IMR-90 (cell line): Measurements from ENCODE around the gene DDA1. TPM values are rescaled to one million over a fixed set of nuclear protein-coding genes. Genes with fewer than 3 reads are reported as not detected.
A peak's percentile ranks its signal among the peaks of the same experiment; 100 is the strongest.

Experiments used
- ATAC-seq: fragments of 200-7000 bp; cut with Tn5 transposase; 2 replicates; pipeline ENCODE4 v1.9.1; 2020; ENCODE audit warnings: low read depth, mild to moderate bottlenecking, moderate library complexity
- BruUV-seq: library from RNA; stranded (reverse); fragments of 400-500 nt; replicated peaks from 2 replicates; lab custom pipeline; 2021; lab: Mats Ljungman, UMichigan
- CTCF ChIA-PET: fragments of 300-600 bp; formaldehyde crosslinking; extraction: SDS; loops from one replicate; lab custom pipeline; 2021; ENCODE audit warnings: antibody characterized with exemption; lab: Yijun Ruan, JAX
- POLR2A ChIA-PET: fragments of 300-600 bp; sonication (Branson Sonifier 250); formaldehyde crosslinking; loops from one replicate; lab custom pipeline; 2022; ENCODE audit warnings: antibody characterized with exemption; ENCODE audit not compliant: unreplicated experiment; lab: Charles Lee
- DNase-seq: peaks from one replicate; pipeline ENCODE4 v3.0.0; 2013
- H2AFZ ChIP-seq: replicated peaks from 2 replicates; pipeline ENCODE3; 2013; ENCODE audit warnings: low read length, mild to moderate bottlenecking; ENCODE audit not compliant: poor library complexity
- H2AK5ac ChIP-seq: 2 replicates; pipeline ENCODE4 v1.6.1; 2013; ENCODE audit warnings: low read depth, low read length, inconsistent platforms
- H2AK9ac ChIP-seq: replicated peaks from 2 replicates; pipeline ENCODE3; 2013; ENCODE audit warnings: mild to moderate bottlenecking, low read depth, low read length, moderate library complexity; ENCODE audit not compliant: poor library complexity
- H2BK120ac ChIP-seq: 2 replicates; pipeline ENCODE4 v1.6.1; 2013; ENCODE audit warnings: low read depth, low read length, inconsistent platforms
- H2BK15ac ChIP-seq: 3 replicates; pipeline ENCODE4 v1.6.1; 2013; ENCODE audit warnings: low read depth, low read length, inconsistent platforms
- H2BK20ac ChIP-seq: 2 replicates; pipeline ENCODE4 v1.6.1; 2013; ENCODE audit warnings: low read depth, mild to moderate bottlenecking, inconsistent platforms, low read length, moderate library complexity
- H2BK5ac ChIP-seq: 2 replicates; pipeline ENCODE4 v1.6.1; 2013; ENCODE audit warnings: mild to moderate bottlenecking, low read depth, low read length, inconsistent platforms; ENCODE audit not compliant: poor library complexity, severe bottlenecking
- H3K14ac ChIP-seq: replicated peaks from 2 replicates; pipeline ENCODE4 v1.6.1; 2013; ENCODE audit warnings: low read depth, low read length, inconsistent platforms
- H3K18ac ChIP-seq: 2 replicates; pipeline ENCODE4 v1.6.1; 2013; ENCODE audit warnings: low read depth, low read length, control low read depth
- H3K23ac ChIP-seq: 2 replicates; pipeline ENCODE4 v1.6.1; 2013; ENCODE audit warnings: low read depth, low read length, inconsistent platforms
- H3K27ac ChIP-seq: 2 replicates; pipeline ENCODE4 v1.5.1; 2013; ENCODE audit warnings: mild to moderate bottlenecking, control low read depth, low read length; ENCODE audit not compliant: insufficient read depth
- H3K27me3 ChIP-seq: 2 replicates; pipeline ENCODE4 v1.6.1; 2013; ENCODE audit warnings: low read length; ENCODE audit not compliant: control insufficient read depth, insufficient read depth
- H3K36me3 ChIP-seq: 2 replicates; pipeline ENCODE4 v1.6.1; 2013; ENCODE audit warnings: low read length, mixed read lengths; ENCODE audit not compliant: control insufficient read depth, insufficient read depth
- H3K4ac ChIP-seq: 2 replicates; pipeline ENCODE4 v1.6.1; 2013; ENCODE audit warnings: low read depth, low read length, inconsistent platforms
- H3K4me1 ChIP-seq: 2 replicates; pipeline ENCODE4 v1.6.1; 2013; ENCODE audit warnings: low read length, mixed read lengths; ENCODE audit not compliant: control insufficient read depth, insufficient read depth
- H3K4me2 ChIP-seq: 2 replicates; pipeline ENCODE4 v1.6.1; 2013; ENCODE audit warnings: low read depth, mild to moderate bottlenecking, control low read depth, low read length, moderate library complexity
- H3K4me3 ChIP-seq: 2 replicates; pipeline ENCODE4 v1.5.1; 2013; ENCODE audit warnings: low read depth, mild to moderate bottlenecking, control low read depth, low read length, moderate library complexity; ENCODE audit not compliant: insufficient read depth
- H3K56ac ChIP-seq: 2 replicates; pipeline ENCODE4 v1.6.1; 2013; ENCODE audit warnings: low read length, inconsistent platforms; ENCODE audit not compliant: insufficient read depth; ENCODE audit errors: extremely low read depth
- H3K79me1 ChIP-seq, 2 experiments: 2 replicates each; pipeline ENCODE4 v1.6.1; 2013; ENCODE audit warnings: low read length in 2 of 2, inconsistent platforms in 1 of 2, low read depth in 1 of 2
- H3K9ac ChIP-seq: 2 replicates; pipeline ENCODE4 v1.6.1; 2013; ENCODE audit warnings: low read depth, low read length, control low read depth
- H3K9me1 ChIP-seq: 2 replicates; pipeline ENCODE4 v1.6.1; 2013; ENCODE audit warnings: low read length, inconsistent platforms; ENCODE audit not compliant: insufficient read depth
- H3K9me3 ChIP-seq: 2 replicates; pipeline ENCODE4 v1.6.1; 2013; ENCODE audit warnings: low read length; ENCODE audit not compliant: control insufficient read depth, insufficient read depth
- H4K20me1 ChIP-seq: 2 replicates; pipeline ENCODE4 v1.6.1; 2013; ENCODE audit warnings: low read length, inconsistent platforms; ENCODE audit not compliant: insufficient read depth
- H4K5ac ChIP-seq: 2 replicates; pipeline ENCODE4 v1.6.1; 2013; ENCODE audit warnings: mild to moderate bottlenecking, low read depth, low read length, control low read depth
- H4K8ac ChIP-seq, 2 experiments: 2 replicates each; pipeline ENCODE4 v1.6.1; 2013; ENCODE audit warnings: low read depth in 2 of 2, low read length in 2 of 2, control low read depth in 1 of 2, inconsistent platforms in 1 of 2
- H4K91ac ChIP-seq: 2 replicates; pipeline ENCODE4 v1.6.1; 2013; ENCODE audit warnings: low read depth, low read length, inconsistent platforms; ENCODE audit not compliant: insufficient read depth
- BHLHE40 ChIP-seq: fragments of 150-350 bp; IDR thresholded peaks from 2 replicates; pipeline ENCODE4 v1.6.1; 2016; ENCODE audit warnings: mild to moderate bottlenecking, low read depth, low read length
- CEBPB ChIP-seq: IDR thresholded peaks from 2 replicates; pipeline ENCODE4 v1.6.1; 2012; ENCODE audit warnings: low read depth, low read length, improper control_type of control experiment
- MAZ ChIP-seq: IDR thresholded peaks from 2 replicates; pipeline ENCODE4 v1.6.1; 2012; ENCODE audit warnings: low read depth, mild to moderate bottlenecking, low read length, improper control_type of control experiment, moderate library complexity, borderline replicate concordance
- MXI1 ChIP-seq: IDR thresholded peaks from 2 replicates; pipeline ENCODE4 v1.6.1; 2012; ENCODE audit warnings: low read depth, mild to moderate bottlenecking, low read length, moderate library complexity, borderline replicate concordance
- NFE2L2 ChIP-seq: fragments of 150-350 bp; IDR thresholded peaks from 2 replicates; pipeline ENCODE4 v1.6.1; 2016; ENCODE audit warnings: low read depth, mild to moderate bottlenecking, low read length
- POLR2A ChIP-seq: IDR thresholded peaks from 2 replicates; pipeline ENCODE4 v1.6.1; 2012; ENCODE audit warnings: mild to moderate bottlenecking, low read depth, low read length
- RAD21 ChIP-seq: IDR thresholded peaks from 2 replicates; pipeline ENCODE4 v1.6.1; 2012; ENCODE audit warnings: low read length, improper control_type of control experiment
- RFX5 ChIP-seq: IDR thresholded peaks from 2 replicates; pipeline ENCODE4 v1.8.0; 2012; ENCODE audit warnings: low read depth, mild to moderate bottlenecking, low read length, moderate library complexity
- WGBS, 2 experiments: methylation state at CpG; one replicate each; pipeline versions ENCODE4 v1.1.5 to v1.1.7; 2013; ENCODE audit warnings: missing lambda C conversion rate in 2 of 2; ENCODE audit not compliant: insufficient read length in 1 of 2; ENCODE audit errors: extremely low coverage in 2 of 2; 5-methylcytosine and 5-hydroxymethylcytosine counted together
- dilution Hi-C: fragments of 300-500 bp; cut with HindIII; formaldehyde crosslinking; loops from one replicate; pipeline ENCODE4 v1.14.3; 2018; ENCODE audit warnings: low sequenced_read_pairs; ENCODE audit not compliant: unreplicated experiment
- in situ Hi-C: fragments of 300-500 bp; cut with MboI; formaldehyde crosslinking; loops from 3 replicates; pipeline ENCODE4 v1.14.3; 2019; ENCODE audit warnings: low sequenced_read_pairs, inconsistent platforms, mixed read lengths
- intact Hi-C: fragments of 100-400 bp; cut with micrococcal nuclease; formaldehyde crosslinking; loops from 2 replicates; pipeline ENCODE4 v1.10.0; 2022
- polyA plus RNA-seq, 3 experiments: library from polyadenylated mRNA; depleted of rRNA; stranded (reverse); fragments of >200 nt; gene quantifications; 2 replicates each; pipeline ENCODE4 v1.2.3, GENCODE V29; 2012; ENCODE audit warnings: low replicate concordance in 1 of 3
- total RNA-seq: library from RNA; depleted of rRNA; stranded (reverse); fragments of >200 nt; gene quantifications from 2 replicates; pipeline ENCODE4 v1.2.3, GENCODE V29; 2012
- TF ChIP-seq, protein P1 (sequence below): fragments of 150-350 bp; IDR thresholded peaks from 2 replicates; pipeline ENCODE4 v1.6.1; 2017; ENCODE audit warnings: mild to moderate bottlenecking, antibody characterized with exemption, low read length, low read depth
- TF ChIP-seq, protein P2 (sequence below): fragments of 150-350 bp; IDR thresholded peaks from 2 replicates; pipeline ENCODE4 v1.6.1; 2016; ENCODE audit warnings: low read depth, mild to moderate bottlenecking, low read length, moderate library complexity, borderline replicate concordance

DDA1 gene
- total and polyA plus RNA-seq, 2 of the 4 experiments (the other 2 are of a cell fraction): 33.7 to 87.2 TPM

DNA sequence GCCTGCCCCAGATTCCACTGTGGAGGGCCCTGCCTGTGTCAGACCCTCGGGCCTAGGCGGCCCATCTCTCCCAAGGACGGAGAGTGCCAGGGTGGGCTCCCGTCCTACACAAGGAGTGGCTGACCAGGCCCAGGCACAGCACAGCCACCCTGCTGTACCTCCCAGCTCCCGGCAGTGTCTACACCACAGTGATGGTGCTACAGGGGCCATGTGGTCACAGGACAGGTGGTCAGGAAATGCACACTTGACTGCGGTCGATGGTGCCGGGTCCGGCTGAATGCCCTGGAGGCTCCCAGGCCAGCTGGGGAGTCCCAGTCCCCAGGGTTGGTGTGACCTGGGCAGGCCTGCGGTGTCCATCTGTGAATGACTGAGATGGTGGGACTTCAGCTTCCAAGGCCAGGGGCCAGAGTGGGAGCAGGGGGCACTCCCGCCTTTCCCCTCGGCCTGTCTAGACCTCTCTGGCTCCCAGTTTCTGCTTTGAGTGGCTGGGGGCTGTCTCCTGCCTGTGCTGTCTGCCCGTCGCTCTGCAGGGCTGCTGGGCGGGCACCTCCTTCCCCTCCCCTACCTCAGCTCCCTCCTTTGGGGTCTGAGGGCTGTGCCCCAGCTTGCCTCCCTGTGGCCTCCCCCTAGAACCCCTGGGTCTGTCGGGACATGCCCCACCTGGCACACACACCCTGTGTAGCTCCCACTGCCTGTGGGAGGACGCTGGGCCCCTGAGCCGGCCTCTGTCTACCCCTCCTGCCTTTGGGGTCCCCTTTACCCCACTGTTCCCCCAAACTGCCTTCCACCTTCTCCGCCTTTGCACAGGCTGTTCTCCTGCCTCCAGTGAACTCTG, 12.5 kb downstream of the DDA1 start:
- Histone ChIP-seq H2AFZ (no peak overlapping the region), H2BK15ac (no peak overlapping the region), H4K5ac (no peak overlapping the region), H2AK5ac (no peak overlapping the region), H3K4me3 (no peak overlapping the region), H3K4me2 (no peak overlapping the region), H3K4ac (no peak overlapping the region), H2BK20ac (no peak overlapping the region), H3K14ac (no peak overlapping the region), H3K23ac (no peak overlapping the region), H4K20me1 (peaks cover 8% of the 10 kb centered on the region; the same call in 1 of the 2 replicates), H3K9ac (no peak overlapping the region), H2AK9ac (peak overlapping the region; percentile 70), H4K8ac (no peak overlapping the region), H3K36me3 (peaks cover 47% of the 10 kb centered on the region), H3K27me3 (no peaks in the 10 kb centered on the region), H3K18ac (no peak overlapping the region), H3K9me1 (no peaks in the 10 kb centered on the region), H3K4me1 (no peaks in the 10 kb centered on the region), H3K27ac (no peak overlapping the region), H3K56ac (no peak overlapping the region), H2BK120ac (no peak overlapping the region), H2BK5ac (no peak overlapping the region), H4K91ac (no peak overlapping the region), H3K79me1 (peaks cover 3 to 10% of the 10 kb centered on the region in 2 experiments; a peak in 2 of 4 replicates), H3K9me3 (no peaks in the 10 kb centered on the region)
- BruUV-seq: no TSS peak
- DNase-seq (no peak), ATAC-seq (no peak)
- WGBS, 2 experiments: 95% methylated on average over 5 of the region's 19 CpGs; no CpG with 5 or more reads in 1 of the 2 experiments
- ChIA-PET CTCF (no interaction called here), POLR2A (no interaction called here)
- TF ChIP-seq, protein P1, sequence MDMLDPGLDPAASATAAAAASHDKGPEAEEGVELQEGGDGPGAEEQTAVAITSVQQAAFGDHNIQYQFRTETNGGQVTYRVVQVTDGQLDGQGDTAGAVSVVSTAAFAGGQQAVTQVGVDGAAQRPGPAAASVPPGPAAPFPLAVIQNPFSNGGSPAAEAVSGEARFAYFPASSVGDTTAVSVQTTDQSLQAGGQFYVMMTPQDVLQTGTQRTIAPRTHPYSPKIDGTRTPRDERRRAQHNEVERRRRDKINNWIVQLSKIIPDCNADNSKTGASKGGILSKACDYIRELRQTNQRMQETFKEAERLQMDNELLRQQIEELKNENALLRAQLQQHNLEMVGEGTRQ: no peak
- no peak for TF ChIP-seq POLR2A
- TF ChIP-seq MAZ: no peak
- TF ChIP-seq NFE2L2: no peak
- TF ChIP-seq, protein P2, sequence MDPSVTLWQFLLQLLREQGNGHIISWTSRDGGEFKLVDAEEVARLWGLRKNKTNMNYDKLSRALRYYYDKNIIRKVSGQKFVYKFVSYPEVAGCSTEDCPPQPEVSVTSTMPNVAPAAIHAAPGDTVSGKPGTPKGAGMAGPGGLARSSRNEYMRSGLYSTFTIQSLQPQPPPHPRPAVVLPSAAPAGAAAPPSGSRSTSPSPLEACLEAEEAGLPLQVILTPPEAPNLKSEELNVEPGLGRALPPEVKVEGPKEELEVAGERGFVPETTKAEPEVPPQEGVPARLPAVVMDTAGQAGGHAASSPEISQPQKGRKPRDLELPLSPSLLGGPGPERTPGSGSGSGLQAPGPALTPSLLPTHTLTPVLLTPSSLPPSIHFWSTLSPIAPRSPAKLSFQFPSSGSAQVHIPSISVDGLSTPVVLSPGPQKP: no peak
- TF ChIP-seq MXI1: no peak
- TF ChIP-seq BHLHE40: no peak
- TF ChIP-seq CEBPB: no peak
- TF ChIP-seq RAD21: no peak
- TF ChIP-seq RFX5: no peak
- dilution Hi-C loops: no loop called here
- in situ Hi-C loops: no loop called here
- intact Hi-C loops: no loop called here
